ENCODE measurements around the gene PRKAG3.

PRKAG3 gene

DNA sequence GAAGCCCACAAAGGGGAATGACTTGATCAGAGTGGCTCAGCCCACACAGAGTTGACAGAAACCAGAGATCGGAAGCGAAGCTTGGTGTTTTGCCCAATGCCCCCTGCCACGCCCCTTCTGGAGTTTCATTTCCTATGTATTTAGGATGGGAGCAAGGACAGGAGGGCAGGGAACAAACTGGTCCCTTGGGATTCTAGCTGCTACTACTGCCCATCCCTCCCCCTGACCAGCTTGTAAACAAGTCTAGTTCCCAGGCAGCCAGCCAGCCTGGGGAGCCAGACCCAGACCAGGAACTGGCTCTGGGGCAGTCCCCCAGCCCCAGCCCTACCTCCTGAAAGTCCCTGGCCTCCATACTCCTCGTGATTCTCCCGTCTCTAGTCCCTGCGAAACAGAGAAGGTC, 36.3 kb upstream of the PRKAG3 start:
- H3K27me3 ChIP-seq = no peaks in the 10 kb centered on the region
- H3K9me3 ChIP-seq = no peaks in the 10 kb centered on the region
- TF ChIP-seq, protein P1, sequence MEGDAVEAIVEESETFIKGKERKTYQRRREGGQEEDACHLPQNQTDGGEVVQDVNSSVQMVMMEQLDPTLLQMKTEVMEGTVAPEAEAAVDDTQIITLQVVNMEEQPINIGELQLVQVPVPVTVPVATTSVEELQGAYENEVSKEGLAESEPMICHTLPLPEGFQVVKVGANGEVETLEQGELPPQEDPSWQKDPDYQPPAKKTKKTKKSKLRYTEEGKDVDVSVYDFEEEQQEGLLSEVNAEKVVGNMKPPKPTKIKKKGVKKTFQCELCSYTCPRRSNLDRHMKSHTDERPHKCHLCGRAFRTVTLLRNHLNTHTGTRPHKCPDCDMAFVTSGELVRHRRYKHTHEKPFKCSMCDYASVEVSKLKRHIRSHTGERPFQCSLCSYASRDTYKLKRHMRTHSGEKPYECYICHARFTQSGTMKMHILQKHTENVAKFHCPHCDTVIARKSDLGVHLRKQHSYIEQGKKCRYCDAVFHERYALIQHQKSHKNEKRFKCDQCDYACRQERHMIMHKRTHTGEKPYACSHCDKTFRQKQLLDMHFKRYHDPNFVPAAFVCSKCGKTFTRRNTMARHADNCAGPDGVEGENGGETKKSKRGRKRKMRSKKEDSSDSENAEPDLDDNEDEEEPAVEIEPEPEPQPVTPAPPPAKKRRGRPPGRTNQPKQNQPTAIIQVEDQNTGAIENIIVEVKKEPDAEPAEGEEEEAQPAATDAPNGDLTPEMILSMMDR (IDR thresholded peaks at IDR 0.05; ENCODE audit: low read depth, low read length) = no peak
- H3K36me3 ChIP-seq = no peaks in the 10 kb centered on the region
- H3K4me3 ChIP-seq (ENCODE audit: low read depth, low read length) = no peak overlapping the region
- peaks cover 26% of the 10 kb centered on the region for H3K4me1 ChIP-seq
- DNase-seq = peak; percentile 78

DNA sequence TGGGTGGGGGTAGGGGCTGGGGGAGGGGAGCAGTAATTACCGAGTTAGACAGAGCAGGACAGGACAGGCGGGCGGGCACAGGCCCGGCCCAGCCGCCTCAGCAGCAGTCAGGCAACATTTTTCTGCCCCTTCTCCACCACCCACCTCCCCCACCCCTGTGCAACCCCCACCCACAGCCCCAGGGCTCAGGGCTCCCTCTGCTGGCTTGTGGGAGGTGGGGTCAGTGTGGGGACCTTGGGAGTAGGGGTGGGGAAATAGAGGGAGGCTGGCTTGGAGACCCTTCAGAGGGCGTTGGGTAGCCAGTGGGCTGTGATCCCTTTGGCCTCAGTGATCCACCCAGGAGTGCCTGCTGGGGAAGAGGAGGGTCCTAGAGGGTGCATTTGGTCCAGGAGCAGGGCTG, 34.4 kb upstream of the PRKAG3 start:
- TF ChIP-seq, protein P1 (IDR thresholded peaks at IDR 0.05; ENCODE audit: low read depth, low read length) = no peak
- no peak for DNase-seq
- Histone ChIP-seq H3K4me3 (ENCODE audit: low read depth, low read length) (no peak overlapping the region), H3K36me3 (no peaks in the 10 kb centered on the region), H3K27me3 (no peaks in the 10 kb centered on the region), H3K4me1 (peaks cover 26% of the 10 kb centered on the region), H3K9me3 (no peaks in the 10 kb centered on the region)

DNA sequence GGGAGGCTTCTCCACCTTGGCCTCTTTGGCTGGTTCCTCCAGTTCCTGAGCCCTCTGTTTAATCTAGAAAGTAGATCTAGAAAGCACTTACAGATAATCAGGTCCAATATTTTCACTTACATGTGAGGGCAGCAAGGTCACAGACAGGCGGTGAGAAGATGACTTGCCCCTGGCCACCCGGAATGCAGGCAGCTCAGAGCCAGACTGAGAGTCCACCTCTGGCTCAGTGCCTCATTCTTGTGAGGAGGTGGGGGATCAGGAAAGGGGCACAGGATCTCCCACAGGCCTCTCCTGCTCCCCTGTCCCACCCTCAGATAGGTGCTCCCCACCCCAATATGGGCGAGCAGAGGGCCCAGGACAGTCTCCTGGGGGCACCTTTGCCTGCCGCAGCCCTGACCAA, 33.8 kb upstream of the PRKAG3 start:
- H3K36me3 ChIP-seq = no peaks in the 10 kb centered on the region
- peaks cover 26% of the 10 kb centered on the region for H3K4me1 ChIP-seq
- H3K27me3 ChIP-seq = peaks cover under 1% of the 10 kb centered on the region
- H3K4me3 ChIP-seq (ENCODE audit: low read depth, low read length) = no peak overlapping the region
- H3K9me3 ChIP-seq = no peaks in the 10 kb centered on the region
- DNase-seq = no peak
- TF ChIP-seq, protein P1 (IDR thresholded peaks at IDR 0.05; ENCODE audit: low read depth, low read length) = no peak

DNA sequence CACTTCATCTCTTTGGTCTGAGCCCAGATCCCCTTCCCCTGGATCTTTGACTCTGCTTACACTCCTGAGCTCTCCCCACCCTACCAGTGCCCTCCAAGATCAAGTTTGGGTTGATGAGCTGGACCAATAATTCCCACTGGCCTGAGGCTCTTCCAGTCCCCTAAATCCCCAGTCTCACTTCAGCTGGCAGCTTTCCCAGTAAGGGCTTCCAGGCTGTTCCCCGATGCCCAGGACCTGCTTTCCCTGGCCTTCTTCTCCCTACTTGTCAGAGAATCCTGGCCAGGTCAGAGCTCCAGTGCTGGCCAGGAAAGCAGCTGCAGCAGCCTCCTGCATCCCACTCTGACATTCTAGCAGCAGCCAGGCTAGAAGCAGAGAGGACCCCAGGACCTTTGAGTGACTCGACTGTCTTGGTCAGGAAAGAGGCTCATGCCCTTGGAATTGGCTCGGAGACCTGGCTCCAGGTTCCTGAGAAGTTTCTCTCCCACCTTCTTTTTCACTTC, 31.5 kb upstream of the PRKAG3 start:
- peaks cover 19% of the 10 kb centered on the region for H3K4me1 ChIP-seq
- peaks cover 7% of the 10 kb centered on the region for H3K27me3 ChIP-seq
- no peak overlapping the region for H3K4me3 ChIP-seq (ENCODE audit: low read depth, low read length)
- DNase-seq = no peak
- TF ChIP-seq, protein P1 (IDR thresholded peaks at IDR 0.05; ENCODE audit: low read depth, low read length) = no peak
- no peaks in the 10 kb centered on the region for H3K9me3 ChIP-seq
- H3K36me3 ChIP-seq = no peaks in the 10 kb centered on the region

DNA sequence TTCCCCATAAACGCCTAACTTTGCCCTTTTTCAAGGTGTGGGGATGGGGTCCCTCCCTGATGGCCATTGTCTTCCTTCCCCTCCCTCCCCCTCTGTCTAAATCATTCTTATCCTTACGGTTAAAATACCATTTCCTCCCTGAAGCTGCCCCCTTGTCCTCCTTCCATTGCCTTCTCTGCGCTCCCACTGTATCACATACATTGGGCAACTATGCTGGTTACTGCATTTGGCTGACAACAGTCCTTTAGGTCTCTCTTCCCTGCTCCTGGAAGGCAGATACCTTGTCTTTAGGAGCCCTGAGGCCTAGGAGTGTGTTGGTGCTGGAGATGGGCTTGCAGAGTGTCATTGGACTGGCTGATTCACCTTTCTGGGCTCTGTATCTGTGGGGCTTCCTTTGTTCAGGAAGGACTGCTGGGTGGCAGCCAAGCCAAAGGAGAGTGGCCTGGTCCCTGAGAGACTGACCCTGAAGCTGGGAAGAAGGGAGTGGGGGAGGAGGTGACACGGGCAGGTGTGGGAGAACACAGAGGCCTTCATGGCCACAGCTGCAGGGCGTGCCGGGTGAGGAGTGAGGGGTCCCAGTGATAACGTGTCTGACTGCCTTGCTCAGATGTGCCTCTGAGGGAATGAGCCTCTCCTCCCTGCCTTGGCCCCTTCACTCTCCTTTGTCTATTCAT, 30.2 kb upstream of the PRKAG3 start:
- H3K9me3 ChIP-seq = no peaks in the 10 kb centered on the region
- DNase-seq = no peak
- TF ChIP-seq, protein P1 (IDR thresholded peaks at IDR 0.05; ENCODE audit: low read depth, low read length) = no peak
- H3K4me1 ChIP-seq = peaks cover 21% of the 10 kb centered on the region
- no peaks in the 10 kb centered on the region for H3K36me3 ChIP-seq
- no peak overlapping the region for H3K4me3 ChIP-seq (ENCODE audit: low read depth, low read length)
- peaks cover 7% of the 10 kb centered on the region for H3K27me3 ChIP-seq

DNA sequence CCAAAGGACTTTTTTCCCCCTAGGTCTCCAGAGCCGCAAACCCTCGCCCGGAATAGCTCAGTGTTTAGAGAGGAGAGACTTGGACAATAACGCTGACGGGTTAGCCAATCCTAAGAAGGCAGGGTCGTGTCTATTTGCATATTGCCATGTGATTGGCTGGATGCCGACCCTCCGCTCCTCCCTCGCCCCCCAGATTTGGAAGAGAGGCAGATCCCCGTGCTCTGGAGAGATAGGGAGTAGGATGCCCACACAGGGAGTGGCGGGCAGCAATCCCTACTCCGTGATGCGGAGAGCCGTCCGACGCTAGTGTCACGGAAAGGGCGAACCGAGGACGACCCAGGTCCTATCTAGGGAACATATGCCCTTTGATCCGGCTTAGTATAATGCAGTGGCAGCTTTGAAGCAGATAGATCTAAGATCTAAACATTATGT, 29.4 kb upstream of the PRKAG3 start:
- Histone ChIP-seq H3K27me3 (peaks cover 7% of the 10 kb centered on the region), H3K4me3 (ENCODE audit: low read depth, low read length) (peak overlapping the region; percentile 52), H3K4me1 (peaks cover 20% of the 10 kb centered on the region), H3K9me3 (no peaks in the 10 kb centered on the region), H3K36me3 (no peaks in the 10 kb centered on the region)
- DNase-seq = peak; percentile 94
- TF ChIP-seq, protein P1 (IDR thresholded peaks at IDR 0.05; ENCODE audit: low read depth, low read length) = no peak
